Panc1 (cell line): ENCODE data around the gene UBALD2. TPM values are rescaled to one million over a fixed set of nuclear protein-coding genes. Genes with fewer than 3 reads are reported as not detected.
"Not testable (repeated sequence)": the region's sequence is repeated elsewhere in the genome, so short reads cannot be mapped to it uniquely, and the experiment has no call there.

Experiments
- ATAC-seq: fragments of 200-7000 bp; cut with Tn5 transposase; 2 replicates; pipeline ENCODE4 v1.9.1; 2020; ENCODE audit warnings: mild to moderate bottlenecking, moderate library complexity
- BruUV-seq: library from RNA; stranded (reverse); fragments of 400-500 nt; replicated peaks from 2 replicates; lab custom pipeline; 2021; lab: Mats Ljungman, UMichigan
- CTCF ChIA-PET: fragments of 300-600 bp; sonication (Branson Sonifier 250); formaldehyde crosslinking; loops from one replicate; lab custom pipeline; 2022; ENCODE audit warnings: antibody characterized with exemption; lab: Charles Lee
- POLR2A ChIA-PET: fragments of 300-600 bp; sonication (Branson Sonifier 250); formaldehyde crosslinking; loops from one replicate; lab custom pipeline; 2022; ENCODE audit warnings: antibody characterized with exemption; lab: Charles Lee
- DNase-seq: peaks from one replicate; pipeline ENCODE4 v3.0.0-alpha.2; 2010; ENCODE audit warnings: low read depth, low spot score
- H3K27ac ChIP-seq: 2 replicates; pipeline ENCODE4 v1.5.1; 2011; ENCODE audit warnings: mild to moderate bottlenecking, low read length, inconsistent platforms
- H3K27me3 ChIP-seq: fragments of 200-500 bp; sonication (Bioruptor generic); 2 replicates; pipeline ENCODE4 v1.6.0; 2014; ENCODE audit warnings: low read length, inconsistent platforms; ENCODE audit not compliant: control insufficient read depth, insufficient read depth
- H3K36me3 ChIP-seq: fragments of 200-500 bp; sonication (Bioruptor generic); 2 replicates; pipeline ENCODE4 v1.5.1; 2014; ENCODE audit warnings: inconsistent platforms, mild to moderate bottlenecking, low read length, moderate library complexity; ENCODE audit not compliant: control insufficient read depth, insufficient read depth
- H3K4me1 ChIP-seq: 2 replicates; pipeline ENCODE4 v1.5.1; 2011; ENCODE audit warnings: inconsistent platforms, mild to moderate bottlenecking, low read length, moderate library complexity; ENCODE audit not compliant: control insufficient read depth, insufficient read depth
- H3K4me3 ChIP-seq, 2 experiments: 2 replicates each; pipeline ENCODE4 v1.5.1; 2011 to 2012; ENCODE audit warnings: low read depth in 2 of 2, low read length in 2 of 2, mild to moderate bottlenecking in 2 of 2, inconsistent platforms in 1 of 2, moderate library complexity in 1 of 2
- H3K9me3 ChIP-seq: fragments of 200-500 bp; sonication (Bioruptor generic); 2 replicates; pipeline ENCODE4 v1.5.1; 2014; ENCODE audit warnings: low read depth, mild to moderate bottlenecking, inconsistent platforms, low read length, moderate library complexity; ENCODE audit not compliant: control insufficient read depth, insufficient read depth
- POLR2AphosphoS5 ChIP-seq: IDR thresholded peaks from 2 replicates; pipeline ENCODE4 v1.6.1; 2012; ENCODE audit warnings: mild to moderate bottlenecking, low read depth, low read length, moderate library complexity
- REST ChIP-seq, 2 experiments: IDR thresholded peaks; 2 replicates each; pipeline ENCODE4 v1.6.1; 2011 to 2012; ENCODE audit warnings: low read depth in 2 of 2, control low read depth in 1 of 2, low read length in 1 of 2, mild to moderate bottlenecking in 1 of 2, moderate library complexity in 1 of 2; ENCODE audit not compliant: insufficient read depth in 1 of 2
- SIN3A ChIP-seq: IDR thresholded peaks from 2 replicates; pipeline ENCODE4 v1.6.1; 2012; ENCODE audit warnings: low read depth, mild to moderate bottlenecking, low read length, moderate library complexity, borderline replicate concordance; ENCODE audit not compliant: insufficient read depth
- TCF7L2 ChIP-seq: IDR thresholded peaks from 2 replicates; pipeline ENCODE4 v1.6.1; 2011; ENCODE audit warnings: mild to moderate bottlenecking, low read depth, low read length, inconsistent platforms
- in situ Hi-C: cut with HindIII; loops from 2 replicates; pipeline ENCODE4 v1.10.0; 2016; ENCODE audit warnings: low sequenced_read_pairs, low pct_unique_long_range_greater_than_20kb
- intact Hi-C: fragments of 100-400 bp; cut with micrococcal nuclease; formaldehyde crosslinking; loops from one replicate; pipeline ENCODE4 v1.10.0; 2022; ENCODE audit not compliant: unreplicated experiment
- total RNA-seq: library from RNA; stranded (reverse); gene quantifications from one replicate; pipeline ENCODE4 v1.2.1, GENCODE V29; 2021; ENCODE audit not compliant: unreplicated experiment
- TF ChIP-seq, protein P1 (sequence below): fragments of 450-650 bp; IDR thresholded peaks from 2 replicates; pipeline ENCODE4 v1.5.1; 2017; ENCODE audit warnings: mild to moderate bottlenecking

Gene UBALD2
- total RNA-seq, 1 experiment from 2014 or later: 30.0 TPM

GRCh38 chr17:76219670-76220383 is 45.3 kb upstream of the UBALD2 start:
- intact Hi-C loops: no loop called here
- H3K36me3 ChIP-seq: no peaks in the 10 kb centered on the region
- POLR2A ChIA-PET: no interaction called here

DNA sequence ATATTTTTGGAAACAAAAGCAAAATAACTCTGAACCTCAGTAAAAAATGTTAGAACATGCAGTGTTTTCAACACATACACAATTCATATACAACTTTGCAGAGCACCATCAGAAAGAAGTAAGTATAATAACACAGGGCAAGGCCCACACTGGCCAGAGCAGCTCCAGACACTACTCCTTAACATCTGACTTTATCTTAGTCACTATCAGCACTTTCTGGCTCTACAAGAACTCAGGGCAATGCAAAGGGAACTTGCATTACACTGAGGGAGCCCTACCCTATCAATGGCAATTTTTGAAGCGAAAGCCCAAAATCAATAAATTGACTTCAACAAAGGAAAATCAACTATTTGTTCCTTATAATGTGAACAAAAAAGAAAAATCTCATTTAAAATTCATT is 41.3 kb upstream of the UBALD2 start:
- no TSS peak for BruUV-seq
- no peaks in the 10 kb centered on the region for H3K36me3 ChIP-seq
- ChIA-PET POLR2A (no interaction called here), CTCF (interaction anchor here (0.7 kb wide), 1 partner anchor 56 kb away, joined by 3 read pairs; no protein-coding TSS in a partner anchor)
- no peaks in the 10 kb centered on the region for H3K27me3 ChIP-seq
- TF ChIP-seq REST (IDR thresholded peaks at IDR 0.05; ENCODE audit: insufficient read depth in 1 of 2, low read depth in 2 of 2, low read length in 1 of 2) (no peak), SIN3A (no peak), TCF7L2 (no peak), POLR2AphosphoS5 (no peak)
- TF ChIP-seq, protein P1, sequence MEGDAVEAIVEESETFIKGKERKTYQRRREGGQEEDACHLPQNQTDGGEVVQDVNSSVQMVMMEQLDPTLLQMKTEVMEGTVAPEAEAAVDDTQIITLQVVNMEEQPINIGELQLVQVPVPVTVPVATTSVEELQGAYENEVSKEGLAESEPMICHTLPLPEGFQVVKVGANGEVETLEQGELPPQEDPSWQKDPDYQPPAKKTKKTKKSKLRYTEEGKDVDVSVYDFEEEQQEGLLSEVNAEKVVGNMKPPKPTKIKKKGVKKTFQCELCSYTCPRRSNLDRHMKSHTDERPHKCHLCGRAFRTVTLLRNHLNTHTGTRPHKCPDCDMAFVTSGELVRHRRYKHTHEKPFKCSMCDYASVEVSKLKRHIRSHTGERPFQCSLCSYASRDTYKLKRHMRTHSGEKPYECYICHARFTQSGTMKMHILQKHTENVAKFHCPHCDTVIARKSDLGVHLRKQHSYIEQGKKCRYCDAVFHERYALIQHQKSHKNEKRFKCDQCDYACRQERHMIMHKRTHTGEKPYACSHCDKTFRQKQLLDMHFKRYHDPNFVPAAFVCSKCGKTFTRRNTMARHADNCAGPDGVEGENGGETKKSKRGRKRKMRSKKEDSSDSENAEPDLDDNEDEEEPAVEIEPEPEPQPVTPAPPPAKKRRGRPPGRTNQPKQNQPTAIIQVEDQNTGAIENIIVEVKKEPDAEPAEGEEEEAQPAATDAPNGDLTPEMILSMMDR: no peak
- H3K9me3 ChIP-seq: no peaks in the 10 kb centered on the region
- in situ Hi-C loops: no loop called here
- no peaks in the 10 kb centered on the region for H3K4me1 ChIP-seq
- intact Hi-C loops: no loop called here
- no peak for DNase-seq
- no peak for ATAC-seq
- no peak overlapping the region for H3K4me3 ChIP-seq
- no peak overlapping the region for H3K27ac ChIP-seq

More at GRCh38 chr17:76219670-76220383, 45.3 kb upstream of the UBALD2 start:
- no peak overlapping the region for H3K4me3 ChIP-seq
- TF ChIP-seq, protein P1: no peak
- no peak for TF ChIP-seq REST (IDR thresholded peaks at IDR 0.05; ENCODE audit: insufficient read depth in 1 of 2, low read depth in 2 of 2, low read length in 1 of 2)
- no peak for TF ChIP-seq SIN3A
- TF ChIP-seq POLR2AphosphoS5: no peak
- no peak for TF ChIP-seq TCF7L2
- H3K27me3 ChIP-seq: no peaks in the 10 kb centered on the region
- DNase-seq: no peak
- no peaks in the 10 kb centered on the region for H3K9me3 ChIP-seq
- CTCF ChIA-PET: interaction anchor here (0.6 kb wide), 1 partner anchor 60 kb away, joined by 3 read pairs; no protein-coding TSS in a partner anchor
- in situ Hi-C loops: no loop called here
- no TSS peak for BruUV-seq
- no peaks in the 10 kb centered on the region for H3K4me1 ChIP-seq
- no peak for ATAC-seq
- no peak overlapping the region for H3K27ac ChIP-seq

DNA sequence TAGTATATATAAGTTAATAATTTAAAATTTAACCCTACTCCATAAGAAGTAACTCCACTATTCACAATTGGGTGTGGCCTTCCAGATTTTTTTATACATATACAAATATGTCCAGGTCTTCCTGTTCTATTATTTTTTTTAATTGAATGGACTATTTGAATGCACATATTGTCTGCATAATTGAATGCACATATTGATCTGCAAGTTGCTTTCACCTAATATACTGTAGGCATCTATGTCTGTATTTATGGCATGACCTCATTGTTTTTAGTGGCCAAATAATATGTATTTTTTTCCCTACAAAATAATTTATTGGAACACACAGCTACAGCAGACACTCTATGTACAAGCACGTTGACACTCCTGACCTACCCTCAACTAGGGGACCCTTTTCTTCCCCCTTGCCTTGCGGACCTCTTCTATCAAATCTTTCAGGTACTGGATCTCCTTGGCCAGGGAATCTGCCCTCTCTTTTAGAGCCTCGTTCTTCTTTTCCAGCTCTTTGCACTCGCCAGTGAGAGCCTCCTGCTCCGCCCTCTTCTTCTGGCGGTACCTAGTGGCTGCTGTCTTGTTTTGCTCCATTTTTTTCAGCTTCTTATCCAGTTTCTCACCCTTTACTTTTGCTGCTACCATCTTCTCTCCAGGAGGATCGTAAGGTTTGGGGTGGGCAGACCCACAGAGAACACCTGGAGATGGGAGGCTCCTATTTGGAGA is 39.6 kb upstream of the UBALD2 start:
- H3K9me3 ChIP-seq, H3K36me3 ChIP-seq, H3K27me3 ChIP-seq, CTCF ChIA-PET, DNase-seq, H3K4me1 ChIP-seq, ATAC-seq, BruUV-seq, H3K4me3 ChIP-seq, H3K27ac ChIP-seq, in situ Hi-C loops, intact Hi-C loops: not testable (repeated sequence)
- POLR2A ChIA-PET: interaction anchor here (0.7 kb wide), 1 partner anchor 172 kb away, joined by 8 read pairs; no protein-coding TSS in a partner anchor
